Skin epidermis (tissue), 12 donors: ENCODE measurements around the gene PGA3.
"Not testable (repeated sequence)": the region's sequence is repeated elsewhere in the genome, so short reads cannot be mapped to it uniquely, and the experiment has no call there.

ENCODE experiments used
- H3K27ac ChIP-seq, 21 experiments: fragments of 200-600 bp; sonication (generic) in 11 of 21; one replicate each; pipeline ENCODE4 v1.5.0; 2020; ENCODE audit warnings: mild to moderate bottlenecking in 3 of 21, inconsistent platforms in 2 of 21, moderate library complexity in 2 of 21
- H3K4me3 ChIP-seq, 7 experiments: fragments of 200-600 bp; sonication (generic) in 2 of 7; one replicate each; pipeline ENCODE4 v1.5.0; 2020; ENCODE audit warnings: inconsistent platforms in 2 of 7, mild to moderate bottlenecking in 2 of 7, moderate library complexity in 1 of 7

Gene PGA3

DNA sequence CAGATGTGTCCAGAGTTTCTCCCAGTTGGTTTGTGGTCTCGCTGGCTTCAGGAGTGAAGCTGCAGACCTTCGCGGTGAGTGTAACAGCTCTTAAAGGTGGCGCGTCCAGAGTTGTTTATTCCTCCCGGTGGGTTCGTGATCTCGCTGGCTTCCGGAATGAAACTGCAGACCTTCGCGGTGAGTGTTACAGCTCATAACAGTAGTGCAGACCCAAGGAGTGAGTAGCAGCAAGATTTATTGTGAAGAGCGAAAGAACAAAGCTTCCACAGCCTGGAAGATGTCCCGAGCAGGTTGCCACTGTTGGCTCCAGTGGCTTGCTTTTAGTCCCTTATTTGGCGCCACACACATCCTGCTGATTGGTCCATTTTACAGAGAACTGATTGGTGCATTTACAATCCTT is 1.8 kb upstream of the PGA3 start:
- Histone ChIP-seq H3K4me3 (no peak overlapping the region), H3K27ac (no peak overlapping the region)

DNA sequence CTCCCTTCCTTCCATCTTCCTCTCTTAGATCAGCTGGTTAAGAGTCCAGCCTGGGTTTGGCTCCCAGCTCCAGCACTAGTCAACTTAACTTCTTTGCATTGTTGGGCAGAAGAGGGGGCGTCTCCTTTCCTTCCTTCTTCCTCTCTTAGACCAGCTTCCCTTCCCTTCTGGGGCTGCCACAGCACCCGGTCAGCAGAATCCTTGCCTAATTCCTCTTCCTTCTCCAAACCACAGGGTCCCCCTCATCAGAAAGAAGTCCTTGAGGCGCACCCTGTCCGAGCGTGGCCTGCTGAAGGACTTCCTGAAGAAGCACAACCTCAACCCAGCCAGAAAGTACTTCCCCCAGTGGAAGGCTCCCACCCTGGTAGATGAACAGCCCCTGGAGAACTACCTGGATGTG is 558 bp downstream of the PGA3 start:
- not testable (repeated sequence) for H3K4me3 ChIP-seq, H3K27ac ChIP-seq

DNA sequence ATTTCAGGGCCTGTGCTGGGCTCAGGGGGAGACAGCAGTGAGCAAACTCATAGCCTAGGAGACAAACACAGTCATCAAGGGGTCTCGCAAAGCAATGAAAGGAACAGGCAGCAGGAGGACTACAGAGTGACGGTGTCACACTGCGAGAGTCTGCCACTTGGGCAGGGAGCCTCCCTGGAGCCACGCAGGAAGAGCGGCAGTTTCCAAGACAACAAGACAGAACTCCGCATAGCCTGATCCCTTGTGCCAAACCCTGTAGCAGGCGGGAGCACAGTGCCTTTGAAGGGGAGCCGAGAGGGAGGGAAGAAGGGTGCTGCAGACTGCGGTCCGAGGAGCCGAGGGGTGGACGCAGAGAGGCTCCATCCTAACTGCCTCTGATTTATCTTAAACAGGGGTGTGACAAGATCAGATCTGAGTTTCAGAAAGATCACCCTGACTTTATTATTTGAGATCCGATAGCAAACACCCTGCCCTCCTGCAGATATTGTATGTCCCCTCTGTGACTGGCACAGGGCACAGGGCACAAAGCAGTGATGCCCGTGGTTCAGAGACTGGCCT is 1.3 kb downstream of the PGA3 start:
- H3K4me3 ChIP-seq, H3K27ac ChIP-seq: not testable (repeated sequence)

DNA sequence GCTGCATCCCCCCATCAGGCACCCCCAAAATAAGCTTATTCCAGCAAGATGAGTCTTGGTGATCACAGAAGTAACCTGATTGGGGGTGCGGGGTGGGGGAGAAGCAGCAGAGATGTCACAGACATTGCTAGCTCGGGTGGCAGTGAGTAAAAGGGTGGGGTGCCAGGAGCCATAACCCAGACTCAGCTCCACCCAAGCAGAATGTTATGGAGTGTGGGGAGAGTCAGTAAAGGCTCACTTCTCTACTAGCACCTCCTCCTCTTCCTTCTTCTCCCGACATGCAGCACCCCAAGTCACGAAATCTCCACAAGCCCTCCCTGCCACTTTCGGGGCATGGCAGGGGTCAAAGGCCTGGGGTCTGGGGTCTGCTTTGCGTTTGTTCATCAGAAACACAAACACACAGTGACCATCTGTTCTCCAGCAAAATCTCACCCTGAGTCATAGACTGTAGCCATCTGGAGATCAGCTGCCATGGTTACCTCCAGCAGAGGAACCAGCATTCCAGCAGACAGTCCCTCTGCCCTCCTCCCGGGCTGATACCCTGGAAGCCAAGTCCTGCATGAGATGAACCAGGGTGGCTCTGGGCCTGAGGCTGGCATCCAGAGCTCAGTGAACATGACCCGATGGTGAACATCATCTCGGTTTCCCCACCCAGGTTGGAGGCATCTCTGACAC is 4.5 kb downstream of the PGA3 start:
- not testable (repeated sequence) for H3K27ac ChIP-seq

DNA sequence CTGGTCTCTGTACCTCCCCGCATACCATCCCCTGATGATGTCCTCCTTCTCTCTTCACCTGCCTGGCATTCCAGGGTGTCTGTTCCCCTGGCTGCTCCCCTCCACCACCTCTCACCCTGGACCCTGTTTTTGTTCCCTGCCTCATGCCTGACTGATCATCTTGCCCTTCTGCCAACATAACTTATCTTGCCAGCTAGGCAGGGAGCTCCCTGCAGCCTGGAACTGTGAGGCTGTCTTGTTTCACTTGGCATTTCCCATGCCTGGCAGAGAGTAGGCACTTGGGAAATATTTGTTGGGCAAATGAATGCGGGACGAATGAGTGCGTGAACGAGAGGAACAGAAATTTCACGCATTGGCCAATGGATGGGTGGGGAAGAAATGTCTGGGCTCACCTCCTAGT is 7.3 kb downstream of the PGA3 start:
- H3K4me3 ChIP-seq, H3K27ac ChIP-seq: not testable (repeated sequence)

More for the DNA sequence above, 4.5 kb downstream of the PGA3 start:
- not testable (repeated sequence) for H3K4me3 ChIP-seq

DNA sequence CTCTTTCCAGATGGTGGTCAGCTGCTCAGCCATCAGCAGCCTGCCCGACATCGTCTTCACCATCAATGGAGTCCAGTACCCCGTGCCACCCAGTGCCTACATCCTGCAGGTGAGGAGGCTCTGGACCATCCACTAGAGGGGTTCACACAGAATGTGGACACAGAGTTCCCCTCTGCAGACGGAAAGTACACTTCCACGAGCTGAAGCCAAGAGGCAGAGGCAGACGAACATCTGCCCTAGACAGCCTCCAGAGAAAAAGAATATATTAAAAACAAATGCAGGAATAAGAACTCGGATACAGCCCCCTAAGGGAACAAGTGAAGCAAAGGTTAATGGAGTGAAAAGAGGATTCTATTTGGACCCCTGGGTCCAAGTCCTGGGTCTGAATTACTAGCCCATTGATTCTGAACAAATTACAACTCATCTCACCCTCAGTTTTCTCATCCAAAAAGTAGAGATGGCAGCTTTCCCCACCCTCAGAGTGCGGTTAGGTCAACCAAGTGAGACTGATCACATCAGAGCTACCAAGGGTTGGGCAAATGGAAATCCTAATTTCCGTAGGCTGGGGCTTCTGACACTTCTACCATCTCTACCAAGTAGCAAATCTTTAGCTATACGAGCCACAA is 8.1 kb downstream of the PGA3 start:
- not testable (repeated sequence) for H3K4me3 ChIP-seq, H3K27ac ChIP-seq

DNA sequence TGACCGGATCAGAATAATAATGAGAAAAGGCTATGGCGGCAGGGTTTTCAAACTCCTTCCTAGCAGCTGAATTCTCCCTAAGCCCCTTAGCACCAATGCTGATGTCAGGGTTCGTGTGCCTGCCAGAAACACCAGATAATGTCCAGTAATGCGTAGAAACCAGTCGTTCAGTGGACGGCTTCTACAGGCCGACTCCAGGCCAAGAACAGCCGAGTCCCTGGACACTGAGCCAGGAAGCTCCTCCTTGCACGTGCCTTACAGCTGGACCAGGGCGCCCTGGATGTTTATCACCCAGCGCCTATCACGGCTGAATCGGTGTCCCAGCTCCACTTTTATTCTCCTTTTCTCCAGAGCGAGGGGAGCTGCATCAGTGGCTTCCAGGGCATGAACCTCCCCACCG is 8.9 kb downstream of the PGA3 start:
- not testable (repeated sequence) for H3K4me3 ChIP-seq, H3K27ac ChIP-seq

DNA sequence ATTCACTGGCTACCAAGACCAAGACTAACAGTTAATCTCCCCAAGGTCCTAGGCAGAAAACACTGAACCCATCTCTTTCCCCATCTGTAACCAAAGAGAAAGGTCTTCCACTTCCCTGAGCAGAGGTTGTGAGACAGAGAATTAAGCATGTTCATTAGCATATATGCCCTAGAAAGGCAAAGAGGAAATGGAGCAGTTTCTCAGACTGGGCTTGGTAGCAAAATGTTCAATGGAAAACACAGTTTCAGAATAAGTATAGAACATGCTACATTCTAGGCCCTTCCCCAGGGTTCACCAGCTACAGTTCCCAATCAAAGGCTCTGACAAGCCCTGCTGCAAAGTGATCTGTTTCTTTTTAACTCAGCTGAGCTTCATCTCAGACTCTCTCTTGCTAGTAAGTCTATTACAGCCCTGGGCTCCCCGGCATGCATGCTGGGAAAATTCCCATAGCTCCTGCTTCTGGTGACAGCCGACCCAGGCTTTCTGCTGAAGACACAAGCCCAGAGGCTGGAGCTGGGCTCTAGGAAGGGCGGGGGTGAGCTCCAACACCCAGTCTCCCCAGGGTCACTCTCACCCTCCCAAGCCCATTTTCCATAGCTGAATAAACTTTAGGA is 10.5 kb downstream of the PGA3 start:
- not testable (repeated sequence) for H3K4me3 ChIP-seq, H3K27ac ChIP-seq

DNA sequence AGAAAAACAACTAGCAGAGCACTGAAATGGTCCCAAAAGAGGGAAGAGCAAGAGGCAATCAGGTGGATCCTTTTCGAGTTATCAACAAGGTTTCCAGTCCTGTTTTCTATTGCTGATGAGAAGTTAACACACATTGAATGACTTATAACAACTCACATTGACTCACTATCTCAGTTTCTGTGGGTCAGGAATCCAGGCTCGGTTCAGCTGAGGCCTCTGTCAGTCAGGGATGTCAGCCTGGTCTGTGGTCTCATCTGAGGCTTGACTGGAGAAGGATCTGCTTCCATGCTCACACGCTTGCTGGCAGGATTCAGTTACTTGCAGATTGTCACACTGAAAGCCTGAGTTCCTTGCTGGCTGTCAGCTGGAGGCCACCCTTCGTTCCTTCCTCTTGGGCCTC is 15.0 kb downstream of the PGA3 start:
- H3K4me3 ChIP-seq, H3K27ac ChIP-seq: not testable (repeated sequence)

DNA sequence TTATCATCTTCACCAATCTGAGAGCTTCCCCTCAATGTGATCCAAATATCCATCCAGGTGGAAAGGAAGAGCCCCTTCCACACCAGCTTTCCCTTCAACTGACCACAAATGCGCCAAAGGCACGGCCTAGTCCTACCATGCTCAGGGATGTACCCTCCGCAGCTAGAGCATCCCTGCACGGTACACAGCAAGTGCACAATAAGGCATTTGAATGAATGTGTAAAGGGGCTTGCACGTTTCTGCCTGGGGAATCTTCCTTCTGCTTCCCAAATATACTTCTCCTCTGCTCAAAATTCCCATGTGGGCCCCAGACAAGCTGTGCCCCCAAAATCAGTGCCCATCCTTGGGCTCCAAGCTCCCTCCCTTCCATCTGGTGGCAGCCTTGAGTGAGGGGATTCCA is 15.7 kb downstream of the PGA3 start:
- H3K4me3 ChIP-seq, H3K27ac ChIP-seq: not testable (repeated sequence)

DNA sequence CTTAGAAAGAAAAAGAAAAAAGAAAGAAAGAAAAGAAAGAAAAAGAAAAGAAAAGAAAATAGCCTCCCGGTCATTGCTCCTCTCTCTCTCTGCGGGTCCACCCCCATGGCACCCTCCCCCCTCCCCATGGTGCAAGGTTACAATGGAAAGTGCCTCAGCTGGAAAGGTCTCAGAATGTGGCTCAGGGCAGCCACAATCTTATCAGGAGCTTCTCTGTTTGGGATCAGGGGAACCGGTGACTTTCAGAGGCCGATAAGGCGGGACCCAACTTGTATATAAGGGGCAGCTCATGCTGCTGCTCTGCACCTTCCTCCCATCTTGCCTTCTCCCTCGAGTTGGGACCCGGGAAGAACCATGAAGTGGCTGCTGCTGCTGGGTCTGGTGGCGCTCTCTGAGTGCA is 18.7 kb downstream of the PGA3 start, which contains the start of gene PGA4:
Gene PGA4, plus strand, starts transcription at position 301 of the 400 bp plus-strand sequence. Its CDS starts 54 bp downstream, at position 355.
- H3K27ac ChIP-seq, H3K4me3 ChIP-seq: not testable (repeated sequence)

DNA sequence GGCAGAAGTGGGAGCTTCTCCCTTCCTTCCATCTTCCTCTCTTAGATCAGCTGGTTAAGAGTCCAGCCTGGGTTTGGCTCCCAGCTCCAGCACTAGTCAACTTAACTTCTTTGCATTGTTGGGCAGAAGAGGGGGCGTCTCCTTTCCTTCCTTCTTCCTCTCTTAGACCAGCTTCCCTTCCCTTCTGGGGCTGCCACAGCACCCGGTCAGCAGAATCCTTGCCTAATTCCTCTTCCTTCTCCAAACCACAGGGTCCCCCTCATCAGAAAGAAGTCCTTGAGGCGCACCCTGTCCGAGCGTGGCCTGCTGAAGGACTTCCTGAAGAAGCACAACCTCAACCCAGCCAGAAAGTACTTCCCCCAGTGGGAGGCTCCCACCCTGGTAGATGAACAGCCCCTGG is 19.4 kb downstream of the PGA3 start:
- H3K27ac ChIP-seq, H3K4me3 ChIP-seq: not testable (repeated sequence)

DNA sequence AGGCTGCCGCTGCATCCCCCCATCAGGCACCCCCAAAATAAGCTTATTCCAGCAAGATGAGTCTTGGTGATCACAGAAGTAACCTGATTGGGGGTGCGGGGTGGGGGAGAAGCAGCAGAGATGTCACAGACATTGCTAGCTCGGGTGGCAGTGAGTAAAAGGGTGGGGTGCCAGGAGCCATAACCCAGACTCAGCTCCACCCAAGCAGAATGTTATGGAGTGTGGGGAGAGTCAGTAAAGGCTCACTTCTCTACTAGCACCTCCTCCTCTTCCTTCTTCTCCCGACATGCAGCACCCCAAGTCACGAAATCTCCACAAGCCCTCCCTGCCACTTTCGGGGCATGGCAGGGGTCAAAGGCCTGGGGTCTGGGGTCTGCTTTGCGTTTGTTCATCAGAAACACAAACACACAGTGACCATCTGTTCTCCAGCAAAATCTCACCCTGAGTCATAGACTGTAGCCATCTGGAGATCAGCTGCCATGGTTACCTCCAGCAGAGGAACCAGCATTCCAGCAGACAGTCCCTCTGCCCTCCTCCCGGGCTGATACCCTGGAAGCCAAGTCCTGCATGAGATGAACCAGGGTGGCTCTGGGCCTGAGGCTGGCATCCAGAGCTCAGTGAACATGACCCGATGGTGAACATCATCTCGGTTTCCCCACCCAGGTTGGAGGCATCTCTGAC is 23.3 kb downstream of the PGA3 start:
- H3K27ac ChIP-seq, H3K4me3 ChIP-seq: not testable (repeated sequence)

DNA sequence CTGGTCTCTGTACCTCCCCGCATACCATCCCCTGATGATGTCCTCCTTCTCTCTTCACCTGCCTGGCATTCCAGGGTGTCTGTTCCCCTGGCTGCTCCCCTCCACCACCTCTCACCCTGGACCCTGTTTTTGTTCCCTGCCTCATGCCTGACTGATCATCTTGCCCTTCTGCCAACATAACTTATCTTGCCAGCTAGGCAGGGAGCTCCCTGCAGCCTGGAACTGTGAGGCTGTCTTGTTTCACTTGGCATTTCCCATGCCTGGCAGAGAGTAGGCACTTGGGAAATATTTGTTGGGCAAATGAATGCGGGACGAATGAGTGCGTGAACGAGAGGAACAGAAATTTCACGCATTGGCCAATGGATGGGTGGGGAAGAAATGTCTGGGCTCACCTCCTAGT is 26.1 kb downstream of the PGA3 start:
- H3K27ac ChIP-seq, H3K4me3 ChIP-seq: not testable (repeated sequence)

DNA sequence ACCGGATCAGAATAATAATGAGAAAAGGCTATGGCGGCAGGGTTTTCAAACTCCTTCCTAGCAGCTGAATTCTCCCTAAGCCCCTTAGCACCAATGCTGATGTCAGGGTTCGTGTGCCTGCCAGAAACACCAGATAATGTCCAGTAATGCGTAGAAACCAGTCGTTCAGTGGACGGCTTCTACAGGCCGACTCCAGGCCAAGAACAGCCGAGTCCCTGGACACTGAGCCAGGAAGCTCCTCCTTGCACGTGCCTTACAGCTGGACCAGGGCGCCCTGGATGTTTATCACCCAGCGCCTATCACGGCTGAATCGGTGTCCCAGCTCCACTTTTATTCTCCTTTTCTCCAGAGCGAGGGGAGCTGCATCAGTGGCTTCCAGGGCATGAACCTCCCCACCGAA is 27.7 kb downstream of the PGA3 start:
- H3K4me3 ChIP-seq, H3K27ac ChIP-seq: not testable (repeated sequence)

DNA sequence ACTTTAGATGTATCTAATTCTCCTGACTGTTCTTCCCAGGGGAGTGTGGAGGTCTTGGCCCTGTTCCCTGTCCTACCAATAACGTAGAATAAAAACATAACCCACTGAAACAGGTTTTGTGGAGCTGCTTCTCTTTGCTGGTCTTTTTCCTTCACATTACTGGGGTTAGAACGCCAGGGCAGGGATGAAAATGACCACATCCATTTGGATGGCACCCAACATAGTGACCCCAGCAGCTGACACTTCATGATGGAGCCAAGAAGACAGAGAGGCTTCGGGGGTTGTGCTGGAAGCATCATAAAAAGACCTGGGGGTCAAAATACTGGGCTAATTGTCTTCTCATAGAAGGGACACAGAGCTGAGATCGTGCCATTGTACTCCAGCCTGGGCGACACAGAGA is 28.3 kb downstream of the PGA3 start:
- not testable (repeated sequence) for H3K4me3 ChIP-seq, H3K27ac ChIP-seq

DNA sequence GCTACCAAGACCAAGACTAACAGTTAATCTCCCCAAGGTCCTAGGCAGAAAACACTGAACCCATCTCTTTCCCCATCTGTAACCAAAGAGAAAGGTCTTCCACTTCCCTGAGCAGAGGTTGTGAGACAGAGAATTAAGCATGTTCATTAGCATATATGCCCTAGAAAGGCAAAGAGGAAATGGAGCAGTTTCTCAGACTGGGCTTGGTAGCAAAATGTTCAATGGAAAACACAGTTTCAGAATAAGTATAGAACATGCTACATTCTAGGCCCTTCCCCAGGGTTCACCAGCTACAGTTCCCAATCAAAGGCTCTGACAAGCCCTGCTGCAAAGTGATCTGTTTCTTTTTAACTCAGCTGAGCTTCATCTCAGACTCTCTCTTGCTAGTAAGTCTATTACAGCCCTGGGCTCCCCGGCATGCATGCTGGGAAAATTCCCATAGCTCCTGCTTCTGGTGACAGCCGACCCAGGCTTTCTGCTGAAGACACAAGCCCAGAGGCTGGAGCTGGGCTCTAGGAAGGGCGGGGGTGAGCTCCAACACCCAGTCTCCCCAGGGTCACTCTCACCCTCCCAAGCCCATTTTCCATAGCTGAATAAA is 29.3 kb downstream of the PGA3 start:
- not testable (repeated sequence) for H3K27ac ChIP-seq, H3K4me3 ChIP-seq

DNA sequence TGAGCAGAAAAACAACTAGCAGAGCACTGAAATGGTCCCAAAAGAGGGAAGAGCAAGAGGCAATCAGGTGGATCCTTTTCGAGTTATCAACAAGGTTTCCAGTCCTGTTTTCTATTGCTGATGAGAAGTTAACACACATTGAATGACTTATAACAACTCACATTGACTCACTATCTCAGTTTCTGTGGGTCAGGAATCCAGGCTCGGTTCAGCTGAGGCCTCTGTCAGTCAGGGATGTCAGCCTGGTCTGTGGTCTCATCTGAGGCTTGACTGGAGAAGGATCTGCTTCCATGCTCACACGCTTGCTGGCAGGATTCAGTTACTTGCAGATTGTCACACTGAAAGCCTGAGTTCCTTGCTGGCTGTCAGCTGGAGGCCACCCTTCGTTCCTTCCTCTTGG is 33.8 kb downstream of the PGA3 start:
- H3K4me3 ChIP-seq, H3K27ac ChIP-seq: not testable (repeated sequence)

DNA sequence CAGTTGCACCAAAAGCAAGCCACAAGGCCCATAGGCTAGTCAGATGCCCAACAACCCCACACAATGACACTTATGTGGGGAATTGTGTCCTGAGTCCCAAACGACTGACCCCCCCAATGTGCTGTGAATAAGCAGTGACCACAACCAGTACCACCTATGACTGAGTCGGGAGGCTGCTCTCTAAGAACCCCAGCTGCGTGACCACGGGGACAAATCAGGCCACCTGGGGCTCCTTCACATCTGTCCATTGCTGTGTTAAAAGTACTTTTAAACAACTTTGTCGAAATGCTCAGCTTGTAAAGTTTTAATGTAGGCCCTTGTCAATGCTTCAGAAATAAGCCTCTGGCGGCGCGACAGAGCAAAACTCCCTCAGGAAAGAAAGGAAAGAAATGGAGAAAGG is 37.0 kb downstream of the PGA3 start:
- H3K4me3 ChIP-seq, result not testable (repeated sequence)

DNA sequence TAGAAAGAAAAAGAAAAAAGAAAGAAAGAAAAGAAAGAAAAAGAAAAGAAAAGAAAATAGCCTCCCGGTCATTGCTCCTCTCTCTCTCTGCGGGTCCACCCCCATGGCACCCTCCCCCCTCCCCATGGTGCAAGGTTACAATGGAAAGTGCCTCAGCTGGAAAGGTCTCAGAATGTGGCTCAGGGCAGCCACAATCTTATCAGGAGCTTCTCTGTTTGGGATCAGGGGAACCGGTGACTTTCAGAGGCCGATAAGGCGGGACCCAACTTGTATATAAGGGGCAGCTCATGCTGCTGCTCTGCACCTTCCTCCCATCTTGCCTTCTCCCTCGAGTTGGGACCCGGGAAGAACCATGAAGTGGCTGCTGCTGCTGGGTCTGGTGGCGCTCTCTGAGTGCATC is 37.6 kb downstream of the PGA3 start, which contains the start of gene PGA5:
Gene PGA5, plus strand, starts transcription at position 301 of the 400 bp plus-strand sequence. Its CDS starts 52 bp downstream, at position 353.
- not testable (repeated sequence) for H3K27ac ChIP-seq, H3K4me3 ChIP-seq

More for the DNA sequence above, 37.0 kb downstream of the PGA3 start:
- not testable (repeated sequence) for H3K27ac ChIP-seq
